Esophagus squamous epithelium (tissue), 4 donors: Measurements from ENCODE around the gene INMT.

ENCODE experiments used
- CTCF ChIP-seq, 6 experiments: fragments of 450-650 bp in 4 of 6; fragments of 200-600 bp in 2 of 6; sonication (generic) in 2 of 6; IDR thresholded peaks; one replicate each; pipeline ENCODE4 v1.5.1; 2016 to 2019; ENCODE audit warnings: antibody characterized with exemption in 6 of 6, mild to moderate bottlenecking in 4 of 6, moderate library complexity in 4 of 6
- POLR2A ChIP-seq, 4 donors: fragments of 450-650 bp; IDR thresholded peaks; one replicate each; pipeline ENCODE4 v1.6.1; 2017; ENCODE audit warnings: antibody characterized with exemption in 4 of 4, mild to moderate bottlenecking in 4 of 4, moderate library complexity in 3 of 4

GRCh38 chr7:30785786-30786185 is 33.9 kb downstream of the INMT start:
- TF ChIP-seq CTCF (IDR thresholded peaks at IDR 0.05) (no peak), POLR2A (IDR thresholded peaks at IDR 0.05) (no peak)
